Right hindlimb (tissue), 1 donor: ENCODE measurements around the gene CAMKV.

Experiments used
- DNase-seq: peaks from one replicate; pipeline ENCODE4 v3.0.0-alpha.2; 2018

The CAMKV gene

GRCh38 chr3:49895791-49896190, 26.1 kb upstream of the CAMKV start:
- DNase-seq, result no peak

GRCh38 chr3:49889296-49889695, 19.6 kb upstream of the CAMKV start:
- DNase-seq, result no peak

- DNase-seq, result no peak
Observed at GRCh38 chr3:49886922-49887265, 17.2 kb upstream of the CAMKV start.

GRCh38 chr3:49883998-49884397, 14.3 kb upstream of the CAMKV start:
- DNase-seq, result no peak

GRCh38 chr3:49882166-49882565, 12.5 kb upstream of the CAMKV start:
- DNase-seq, result peak; percentile 82

GRCh38 chr3:49880581-49881315, 11.0 kb upstream of the CAMKV start:
- DNase-seq, result no peak

GRCh38 chr3:49879721-49880120, 10.0 kb upstream of the CAMKV start:
- DNase-seq, result no peak

GRCh38 chr3:49878686-49879085, 9.0 kb upstream of the CAMKV start:
- no peak for DNase-seq

GRCh38 chr3:49877716-49878115, 8.0 kb upstream of the CAMKV start:
- DNase-seq, result no peak

- DNase-seq, result no peak
Observed at GRCh38 chr3:49876567-49876966, 6.9 kb upstream of the CAMKV start.

- DNase-seq, result no peak
Observed at GRCh38 chr3:49873623-49874022, 3.9 kb upstream of the CAMKV start.

GRCh38 chr3:49872801-49873281, 3.1 kb upstream of the CAMKV start:
- no peak for DNase-seq

GRCh38 chr3:49871531-49872153, 1.9 kb upstream of the CAMKV start:
- no peak for DNase-seq

GRCh38 chr3:49868862-49869466, 742 bp downstream of the CAMKV start:
- no peak for DNase-seq

- peak; percentile 38 for DNase-seq
Observed at GRCh38 chr3:49867871-49868321, 1.8 kb downstream of the CAMKV start.

GRCh38 chr3:49867400-49867799, 2.3 kb downstream of the CAMKV start:
- DNase-seq, result no peak

- DNase-seq, result no peak
Observed at GRCh38 chr3:49865198-49865784, 4.4 kb downstream of the CAMKV start.

- no peak for DNase-seq
Observed at GRCh38 chr3:49864505-49864904, 5.2 kb downstream of the CAMKV start.

- DNase-seq, result no peak
Observed at GRCh38 chr3:49859576-49860305, 10.0 kb downstream of the CAMKV start.

- DNase-seq, result peak; percentile 95
Observed at GRCh38 chr3:49856181-49857005, 13.3 kb downstream of the CAMKV start, which contains the start of gene TRAIP. Gene TRAIP, minus strand, starts transcription at chr3:49856564. Its CDS starts 111 bp downstream, at chr3:49856453.

GRCh38 chr3:49855662-49856061, 14.0 kb downstream of the CAMKV start:
- DNase-seq, result no peak

GRCh38 chr3:49845694-49846093, 24.0 kb downstream of the CAMKV start:
- DNase-seq, result no peak
